BJ (cell line): ENCODE measurements around the gene GCAT. TPM values are rescaled to one million over a fixed set of nuclear protein-coding genes. Genes with fewer than 3 reads are reported as not detected.

Experiments
- CTCF ChIA-PET: fragments of 350-600 bp; formaldehyde crosslinking; extraction: SDS; loops from one replicate; lab custom pipeline; 2021; ENCODE audit warnings: antibody characterized with exemption, inconsistent platforms; lab: Yijun Ruan, JAX
- POLR2A ChIA-PET: fragments of 300-600 bp; sonication (Branson Sonifier 250); formaldehyde crosslinking; extraction: SDS; loops from one replicate; lab custom pipeline; 2021; ENCODE audit warnings: antibody characterized with exemption; lab: Charles Lee
- DNase-seq: peaks from one replicate; pipeline ENCODE4 v3.0.0-alpha.2; 2011; ENCODE audit warnings: low read depth
- H3K27me3 ChIP-seq: 2 replicates; pipeline ENCODE4 v1.6.0; 2011; ENCODE audit warnings: low read length; ENCODE audit not compliant: control insufficient read depth, insufficient read depth
- H3K36me3 ChIP-seq: 2 replicates; pipeline ENCODE4 v1.5.1; 2011; ENCODE audit warnings: low read length; ENCODE audit not compliant: control insufficient read depth, insufficient read depth
- H3K4me3 ChIP-seq: 2 replicates; pipeline ENCODE4 v1.5.1; 2011; ENCODE audit warnings: low read depth, mild to moderate bottlenecking, control low read depth, low read length
- polyA plus RNA-seq: library from polyadenylated mRNA; depleted of rRNA; stranded (reverse); fragments of >200 nt; gene quantifications from 2 replicates; pipeline ENCODE4 v1.2.3, GENCODE V29; 2011
- TF ChIP-seq, protein P1 (sequence below): IDR thresholded peaks from 2 replicates; pipeline ENCODE4 v1.5.1; 2011; ENCODE audit warnings: low read depth, mild to moderate bottlenecking, control low read depth, inconsistent platforms, low read length, moderate library complexity; ENCODE audit not compliant: insufficient read depth

GCAT gene
- polyA plus RNA-seq, 1 experiment: 24.9 TPM

DNA sequence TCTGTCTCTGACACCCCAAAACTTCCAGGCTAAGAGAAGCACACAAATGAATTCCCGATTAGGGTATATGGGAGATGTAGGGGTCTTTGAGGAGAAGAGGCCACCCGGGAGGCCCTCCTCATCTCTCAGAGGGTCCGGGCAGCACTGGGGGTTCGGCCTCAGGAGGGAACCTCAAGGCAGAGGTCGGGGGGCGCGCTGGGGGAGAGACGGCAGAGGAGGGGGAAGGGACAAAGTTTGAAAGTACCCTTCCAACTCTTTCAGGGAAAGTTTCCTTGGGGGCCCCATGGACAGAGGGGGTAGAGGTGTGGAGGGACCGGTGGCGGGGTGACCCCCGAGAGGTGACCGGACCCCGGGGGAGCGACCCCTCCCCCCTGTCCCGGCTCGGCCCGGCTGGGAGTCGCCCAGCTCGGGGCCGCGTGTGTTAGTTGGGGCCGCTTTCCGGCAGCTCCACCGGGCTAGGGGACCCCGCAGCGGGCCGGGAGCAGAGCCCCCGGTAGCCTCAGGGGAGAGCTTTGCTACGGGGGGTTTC, 3.3 kb upstream of the GCAT start:
- POLR2A ChIA-PET: interaction anchor here (0.6 to 0.9 kb wide), 2 partner anchors 121 to 242 kb away, joined by 5 to 8 read pairs; no protein-coding TSS in a partner anchor
- CTCF ChIA-PET: interaction anchor here (0.8 to 1.5 kb wide), 4 partner anchors 13 to 162 kb away, joined by 3 to 5 read pairs (median 3); no protein-coding TSS in a partner anchor

GRCh38 chr22:37804881-37805809, 2.6 kb upstream of the GCAT start:
- ChIA-PET CTCF (interaction anchor here (0.8 to 1.5 kb wide), 5 partner anchors 12 to 213 kb away, joined by 3 to 5 read pairs (median 3); no protein-coding TSS in a partner anchor), POLR2A (interaction anchor here (0.6 to 0.9 kb wide), 3 partner anchors 39 to 242 kb away, joined by 3 to 8 read pairs (median 5); partner anchors contain the start of gene ANKRD54)

More for the DNA sequence above, 3.3 kb upstream of the GCAT start:
- no peak for DNase-seq
- peak overlapping the region; percentile 61 for H3K4me3 ChIP-seq
- H3K36me3 ChIP-seq: no peaks in the 10 kb centered on the region
- TF ChIP-seq, protein P1, sequence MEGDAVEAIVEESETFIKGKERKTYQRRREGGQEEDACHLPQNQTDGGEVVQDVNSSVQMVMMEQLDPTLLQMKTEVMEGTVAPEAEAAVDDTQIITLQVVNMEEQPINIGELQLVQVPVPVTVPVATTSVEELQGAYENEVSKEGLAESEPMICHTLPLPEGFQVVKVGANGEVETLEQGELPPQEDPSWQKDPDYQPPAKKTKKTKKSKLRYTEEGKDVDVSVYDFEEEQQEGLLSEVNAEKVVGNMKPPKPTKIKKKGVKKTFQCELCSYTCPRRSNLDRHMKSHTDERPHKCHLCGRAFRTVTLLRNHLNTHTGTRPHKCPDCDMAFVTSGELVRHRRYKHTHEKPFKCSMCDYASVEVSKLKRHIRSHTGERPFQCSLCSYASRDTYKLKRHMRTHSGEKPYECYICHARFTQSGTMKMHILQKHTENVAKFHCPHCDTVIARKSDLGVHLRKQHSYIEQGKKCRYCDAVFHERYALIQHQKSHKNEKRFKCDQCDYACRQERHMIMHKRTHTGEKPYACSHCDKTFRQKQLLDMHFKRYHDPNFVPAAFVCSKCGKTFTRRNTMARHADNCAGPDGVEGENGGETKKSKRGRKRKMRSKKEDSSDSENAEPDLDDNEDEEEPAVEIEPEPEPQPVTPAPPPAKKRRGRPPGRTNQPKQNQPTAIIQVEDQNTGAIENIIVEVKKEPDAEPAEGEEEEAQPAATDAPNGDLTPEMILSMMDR: no peak
- H3K27me3 ChIP-seq: no peaks in the 10 kb centered on the region

DNA sequence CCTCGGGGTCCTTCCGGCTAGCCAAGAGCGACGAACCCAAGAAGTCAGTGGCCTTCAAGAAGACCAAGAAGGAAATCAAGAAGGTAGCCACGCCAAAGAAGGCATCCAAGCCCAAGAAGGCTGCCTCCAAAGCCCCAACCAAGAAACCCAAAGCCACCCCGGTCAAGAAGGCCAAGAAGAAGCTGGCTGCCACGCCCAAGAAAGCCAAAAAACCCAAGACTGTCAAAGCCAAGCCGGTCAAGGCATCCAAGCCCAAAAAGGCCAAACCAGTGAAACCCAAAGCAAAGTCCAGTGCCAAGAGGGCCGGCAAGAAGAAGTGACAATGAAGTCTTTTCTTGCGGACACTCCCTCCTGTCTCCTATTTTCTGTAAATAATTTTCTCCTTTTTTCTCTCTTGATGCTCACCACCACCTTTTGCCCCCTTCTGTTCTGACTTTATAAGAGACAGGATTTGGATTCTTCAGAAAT, 1.9 kb upstream of the GCAT start:
- POLR2A ChIA-PET: interaction anchor here (0.8 kb wide), 1 partner anchor 38 kb away, joined by 3 read pairs; the partner anchor contains the start of gene ANKRD54
- CTCF ChIA-PET: interaction anchor here (1.0 to 1.5 kb wide), 2 partner anchors 50 to 213 kb away, joined by 3 read pairs; no protein-coding TSS in a partner anchor
- Histone ChIP-seq H3K27me3 (no peaks in the 10 kb centered on the region), H3K4me3 (peak overlapping the region; percentile 61), H3K36me3 (no peaks in the 10 kb centered on the region)
- no peak for DNase-seq
- TF ChIP-seq, protein P1: no peak

More at GRCh38 chr22:37804881-37805809, 2.6 kb upstream of the GCAT start:
- DNase-seq: no peak
- TF ChIP-seq, protein P1: no peak
- H3K4me3 ChIP-seq: peak overlapping the region; percentile 61
- no peaks in the 10 kb centered on the region for H3K27me3 ChIP-seq
- H3K36me3 ChIP-seq: no peaks in the 10 kb centered on the region

- DNase-seq: no peak
- POLR2A ChIA-PET: no interaction called here
- CTCF ChIA-PET: interaction anchor here (1.3 to 4.5 kb wide), 3 partner anchors 11 to 125 kb away, joined by 3 to 59 read pairs (median 5); no protein-coding TSS in a partner anchor
These were observed 1.1 kb upstream of the GCAT start for GRCh38 chr22:37806409-37807333.

More at GRCh38 chr22:37806409-37807333, 1.1 kb upstream of the GCAT start:
- Histone ChIP-seq H3K4me3 (peak overlapping the region; percentile 61), H3K36me3 (no peaks in the 10 kb centered on the region), H3K27me3 (no peaks in the 10 kb centered on the region)
- TF ChIP-seq, protein P1: no peak
